Testis (tissue), 3 donors: Measurements from ENCODE around the gene SHISAL1. TPM values are rescaled to one million over a fixed set of nuclear protein-coding genes. Genes with fewer than 3 reads are reported as not detected.

Source experiments
- DNase-seq: peaks from one replicate; pipeline ENCODE4 v3.0.0-alpha.2; 2019
- H3K27ac ChIP-seq, 2 donors: fragments of 200-600 bp; sonication (generic); one replicate each; pipeline ENCODE4 v1.5.1; 2019
- H3K27me3 ChIP-seq: fragments of 200-600 bp; sonication (generic); one replicate; pipeline ENCODE4 v1.5.1; 2019
- H3K36me3 ChIP-seq: fragments of 200-600 bp; sonication (generic); one replicate; pipeline ENCODE4 v1.5.1; 2017; ENCODE audit warnings: low read depth; ENCODE audit errors: missing control alignments
- H3K4me1 ChIP-seq: fragments of 200-600 bp; sonication (generic); one replicate; pipeline ENCODE4 v1.5.1; 2019
- H3K4me3 ChIP-seq, 2 donors: fragments of 200-600 bp; sonication (generic); one replicate each; pipeline ENCODE4 v1.5.1; 2017 to 2019
- H3K9me3 ChIP-seq: fragments of 200-600 bp; sonication (generic); one replicate; pipeline ENCODE4 v1.5.1; 2017
- POLR2A ChIP-seq: fragments of 450-650 bp; IDR thresholded peaks from one replicate; pipeline ENCODE4 v1.6.1; 2017; ENCODE audit warnings: antibody characterized with exemption, mild to moderate bottlenecking, moderate library complexity
- WGBS, 2 donors: methylation state at CpG; one replicate each; pipeline ENCODE4 v1.1.5; 2018; 5-methylcytosine and 5-hydroxymethylcytosine counted together
- intact Hi-C: fragments of 100-400 bp; cut with DNase I; formaldehyde crosslinking; loops from one replicate; pipeline ENCODE4 v1.15.1; 2023; ENCODE audit warnings: low total_unique reads
- polyA plus RNA-seq: library from polyadenylated mRNA; stranded (reverse); fragments of 350-450 nt; fragmentation: Illumina TruSeq; extraction: RNeasy Lipid Tissue Mini Kit (QIAGEN cat#74804); gene quantifications from one replicate; pipeline ENCODE4 v1.2.3, GENCODE V29; 2014; ENCODE audit warnings: low read depth, low replicate concordance; ENCODE audit not compliant: insufficient read depth
- total RNA-seq, 2 donors: library from RNA; depleted of rRNA; stranded (reverse); fragments of >200 nt; gene quantifications; one replicate each; pipeline ENCODE4 v1.2.3, GENCODE V29; 2016
- TF ChIP-seq, protein P1 (sequence below), 3 experiments: fragments of 450-650 bp in 2 of 3; fragments of 200-600 bp in 1 of 3; sonication (generic) in 1 of 3; IDR thresholded peaks; one replicate each; pipeline ENCODE4 v1.5.1; 2016 to 2019; ENCODE audit warnings: antibody characterized with exemption in 3 of 3, mild to moderate bottlenecking in 2 of 3, moderate library complexity in 1 of 3

SHISAL1 gene
- total and polyA plus RNA-seq, 3 donors from 2014 or later = 3.0 to 3.9 (median 3.1) TPM

DNA sequence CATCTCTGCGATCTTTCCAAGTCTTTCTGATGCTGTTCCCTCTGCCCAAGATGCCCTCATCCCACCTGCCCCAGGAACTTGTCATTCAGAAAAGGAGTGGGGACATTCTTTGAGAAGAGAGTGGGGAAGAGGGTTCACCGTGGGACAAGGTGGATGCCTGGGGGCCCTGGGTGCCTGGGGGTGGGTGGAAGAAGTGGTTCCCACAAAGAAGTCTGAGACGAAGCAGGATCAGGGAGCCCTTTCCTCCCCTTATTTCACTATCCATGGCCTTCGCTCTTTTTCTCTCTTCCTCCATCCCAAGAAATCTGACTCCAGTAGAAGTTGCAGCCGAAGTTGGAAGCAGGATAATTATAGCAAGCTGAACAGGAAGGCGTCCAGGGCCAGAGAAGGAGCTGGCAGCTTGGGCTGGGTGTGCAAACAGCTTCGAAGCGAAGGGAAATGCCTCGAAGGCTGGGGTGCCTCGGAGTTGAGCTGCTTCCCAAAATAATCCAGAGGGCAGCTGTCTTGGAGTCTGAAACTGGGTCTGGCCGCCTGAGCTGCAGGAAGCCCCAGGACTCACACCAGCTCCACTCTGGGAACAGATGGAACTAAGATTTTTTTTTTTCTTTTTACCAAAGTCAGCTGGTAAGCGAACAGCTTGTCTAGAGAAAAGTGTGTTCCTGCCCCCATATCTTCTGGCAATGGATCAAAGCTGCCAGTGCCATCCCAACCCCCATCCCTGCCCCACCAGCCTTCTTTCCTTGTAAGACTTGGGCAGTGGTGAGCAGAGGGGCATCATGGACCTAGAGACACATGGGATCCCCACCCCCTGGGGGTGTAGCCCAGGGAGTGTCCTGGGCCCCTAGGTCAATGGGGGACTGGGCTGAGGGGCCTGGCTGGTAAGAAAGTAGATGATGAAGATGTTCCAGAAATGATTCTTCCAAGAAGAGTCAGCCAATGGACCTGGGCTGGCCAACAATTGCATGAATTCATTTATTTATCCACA lies 100.5 kb downstream of the SHISAL1 start:
- TF ChIP-seq, protein P1, sequence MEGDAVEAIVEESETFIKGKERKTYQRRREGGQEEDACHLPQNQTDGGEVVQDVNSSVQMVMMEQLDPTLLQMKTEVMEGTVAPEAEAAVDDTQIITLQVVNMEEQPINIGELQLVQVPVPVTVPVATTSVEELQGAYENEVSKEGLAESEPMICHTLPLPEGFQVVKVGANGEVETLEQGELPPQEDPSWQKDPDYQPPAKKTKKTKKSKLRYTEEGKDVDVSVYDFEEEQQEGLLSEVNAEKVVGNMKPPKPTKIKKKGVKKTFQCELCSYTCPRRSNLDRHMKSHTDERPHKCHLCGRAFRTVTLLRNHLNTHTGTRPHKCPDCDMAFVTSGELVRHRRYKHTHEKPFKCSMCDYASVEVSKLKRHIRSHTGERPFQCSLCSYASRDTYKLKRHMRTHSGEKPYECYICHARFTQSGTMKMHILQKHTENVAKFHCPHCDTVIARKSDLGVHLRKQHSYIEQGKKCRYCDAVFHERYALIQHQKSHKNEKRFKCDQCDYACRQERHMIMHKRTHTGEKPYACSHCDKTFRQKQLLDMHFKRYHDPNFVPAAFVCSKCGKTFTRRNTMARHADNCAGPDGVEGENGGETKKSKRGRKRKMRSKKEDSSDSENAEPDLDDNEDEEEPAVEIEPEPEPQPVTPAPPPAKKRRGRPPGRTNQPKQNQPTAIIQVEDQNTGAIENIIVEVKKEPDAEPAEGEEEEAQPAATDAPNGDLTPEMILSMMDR (IDR thresholded peaks at IDR 0.05) = no peak
- no peaks in the 10 kb centered on the region for H3K9me3 ChIP-seq
- H3K4me1 ChIP-seq = no peaks in the 10 kb centered on the region
- DNase-seq = no peak
- H3K27me3 ChIP-seq = no peaks in the 10 kb centered on the region
- no peaks in the 10 kb centered on the region for H3K36me3 ChIP-seq
- no peak overlapping the region for H3K4me3 ChIP-seq
- 42 to 54% methylated on average over 12 of the region's 12 CpGs for WGBS, 2 donors
- H3K27ac ChIP-seq = no peak overlapping the region
- intact Hi-C loops = no loop called here

DNA sequence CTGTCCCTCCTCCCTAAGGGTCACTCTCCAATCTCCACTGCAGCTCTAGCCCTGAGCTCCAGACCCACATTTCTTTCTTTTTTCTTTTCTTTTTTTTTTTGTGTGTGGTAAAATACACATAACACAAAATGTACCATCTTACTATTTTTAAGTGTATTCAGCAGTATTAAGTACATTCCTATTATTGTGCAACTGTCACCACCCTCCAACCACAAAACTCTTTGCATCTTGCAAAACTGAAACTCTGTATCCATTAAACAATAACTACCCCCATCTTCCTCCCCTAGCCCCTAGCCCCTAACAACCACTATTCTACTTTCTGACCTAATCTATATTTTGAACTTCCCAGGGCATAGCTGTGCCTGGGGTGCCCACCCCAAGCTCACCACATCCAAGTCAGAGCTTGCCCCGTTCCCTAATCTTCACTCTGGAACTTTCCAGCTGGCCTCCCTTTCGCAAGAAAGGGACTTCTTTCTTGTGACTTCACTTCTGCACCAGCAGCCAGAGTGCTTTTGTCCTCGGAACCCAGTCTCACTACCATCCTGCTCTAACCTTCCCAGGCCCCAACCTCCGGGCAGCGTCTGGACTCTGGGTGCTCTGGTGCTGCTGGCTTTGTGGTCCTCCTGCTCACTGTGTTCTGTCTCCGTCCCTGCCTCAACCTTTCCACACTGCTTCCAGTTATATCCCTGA lies 101.3 kb downstream of the SHISAL1 start:
- no peak overlapping the region for H3K4me3 ChIP-seq
- no peak for TF ChIP-seq POLR2A
- H3K36me3 ChIP-seq = no peaks in the 10 kb centered on the region
- 62 to 78% methylated on average over 6 of the region's 6 CpGs for WGBS, 2 donors
- H3K27me3 ChIP-seq = no peaks in the 10 kb centered on the region
- DNase-seq = no peak
- H3K9me3 ChIP-seq = no peaks in the 10 kb centered on the region
- no peak overlapping the region for H3K27ac ChIP-seq
- H3K4me1 ChIP-seq = no peaks in the 10 kb centered on the region
- intact Hi-C loops = no loop called here

- intact Hi-C loops = no loop called here
- no peaks in the 10 kb centered on the region for H3K9me3 ChIP-seq
- H3K27ac ChIP-seq = no peak overlapping the region
- no peak for TF ChIP-seq POLR2A
- TF ChIP-seq, protein P1 (IDR thresholded peaks at IDR 0.05) = no peak
- no peak overlapping the region for H3K4me3 ChIP-seq
- no peak for DNase-seq
- no peaks in the 10 kb centered on the region for H3K36me3 ChIP-seq
- H3K4me1 ChIP-seq = no peaks in the 10 kb centered on the region
- no peaks in the 10 kb centered on the region for H3K27me3 ChIP-seq
- 79 to 81% methylated on average over 4 of the region's 4 CpGs for WGBS, 2 donors
Measured at GRCh38 chr22:44210722-44211121, 102.0 kb downstream of the SHISAL1 start.

GRCh38 chr22:44209343-44209742 lies 103.4 kb downstream of the SHISAL1 start:
- Histone ChIP-seq H3K4me1 (no peaks in the 10 kb centered on the region), H3K36me3 (no peaks in the 10 kb centered on the region), H3K27me3 (no peaks in the 10 kb centered on the region), H3K9me3 (no peaks in the 10 kb centered on the region), H3K4me3 (no peak overlapping the region), H3K27ac (no peak overlapping the region)
- intact Hi-C loops = no loop called here
- DNase-seq = no peak
- 94 to 95% methylated on average over 3 of the region's 3 CpGs for WGBS, 2 donors
- TF ChIP-seq POLR2A = no peak
- TF ChIP-seq, protein P1 (IDR thresholded peaks at IDR 0.05) = no peak

DNA sequence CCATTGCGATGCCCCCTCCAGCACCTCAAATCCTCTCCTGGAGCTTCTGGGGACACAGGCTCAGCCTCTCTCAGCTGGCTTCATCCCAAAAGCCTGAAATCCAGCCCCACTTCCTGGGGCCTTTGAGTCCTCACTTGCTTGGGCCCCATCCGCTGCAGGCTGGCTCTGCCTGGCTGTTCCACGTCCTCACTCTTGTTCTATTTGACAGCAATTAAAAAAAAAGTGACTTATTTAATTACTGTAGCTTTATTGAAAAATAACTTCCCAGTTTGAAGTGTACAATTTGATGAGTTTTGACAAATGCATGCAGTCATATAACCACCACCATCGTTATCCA lies 104.8 kb downstream of the SHISAL1 start:
- DNase-seq = no peak
- no peaks in the 10 kb centered on the region for H3K4me1 ChIP-seq
- no peaks in the 10 kb centered on the region for H3K36me3 ChIP-seq
- H3K27me3 ChIP-seq = no peaks in the 10 kb centered on the region
- H3K27ac ChIP-seq = no peak overlapping the region
- H3K4me3 ChIP-seq = no peak overlapping the region
- WGBS, 2 donors = 86 to 91% methylated on average over 3 to 4 of the region's 4 CpGs
- TF ChIP-seq, protein P1 (IDR thresholded peaks at IDR 0.05) = no peak
- no peak for TF ChIP-seq POLR2A
- H3K9me3 ChIP-seq = no peaks in the 10 kb centered on the region
- intact Hi-C loops = no loop called here
